ENCODE measurements around the gene CLPTM1L.

The CLPTM1L gene

DNA sequence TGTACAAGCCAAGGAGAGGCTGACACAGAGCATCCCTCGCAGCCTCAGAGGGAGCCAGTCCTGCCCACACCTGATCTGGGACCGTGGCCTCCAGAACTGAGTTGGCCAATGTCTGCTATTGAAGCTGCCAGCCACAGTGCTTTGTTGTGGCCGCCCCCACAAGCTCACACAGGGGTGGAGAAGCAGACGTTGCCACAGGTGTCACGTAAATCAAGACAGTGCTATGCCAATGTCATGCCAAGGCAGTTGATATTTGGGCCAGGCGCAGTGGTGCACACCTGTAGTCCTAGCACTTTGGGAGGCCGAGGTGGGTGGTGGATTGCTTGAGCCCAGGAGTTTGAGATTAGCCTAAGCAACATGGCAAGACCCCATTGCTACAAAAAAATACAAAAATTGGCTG lies 32.7 kb downstream of the CLPTM1L start:
- H3K4me3 ChIP-seq (ENCODE audit: severe bottlenecking): no peak overlapping the region
- H3K4me1 ChIP-seq (ENCODE audit: insufficient read depth, poor library complexity, severe bottlenecking): peaks cover 20% of the 10 kb centered on the region
- no peak overlapping the region for H3K27ac ChIP-seq (ENCODE audit: poor library complexity, severe bottlenecking)
- no peaks in the 10 kb centered on the region for H3K27me3 ChIP-seq (ENCODE audit: insufficient read depth, poor library complexity, severe bottlenecking)
- DNase-seq (ENCODE audit: low spot score): no peak
- no peak for ATAC-seq (ENCODE audit: low read depth)
- TF ChIP-seq CTCF (IDR thresholded peaks at IDR 0.05; ENCODE audit: poor library complexity, severe bottlenecking): no peak
- H3K36me3 ChIP-seq (ENCODE audit: low read depth): peaks cover 4% of the 10 kb centered on the region
- H3K9me3 ChIP-seq (ENCODE audit: severe bottlenecking): no peaks in the 10 kb centered on the region

DNA sequence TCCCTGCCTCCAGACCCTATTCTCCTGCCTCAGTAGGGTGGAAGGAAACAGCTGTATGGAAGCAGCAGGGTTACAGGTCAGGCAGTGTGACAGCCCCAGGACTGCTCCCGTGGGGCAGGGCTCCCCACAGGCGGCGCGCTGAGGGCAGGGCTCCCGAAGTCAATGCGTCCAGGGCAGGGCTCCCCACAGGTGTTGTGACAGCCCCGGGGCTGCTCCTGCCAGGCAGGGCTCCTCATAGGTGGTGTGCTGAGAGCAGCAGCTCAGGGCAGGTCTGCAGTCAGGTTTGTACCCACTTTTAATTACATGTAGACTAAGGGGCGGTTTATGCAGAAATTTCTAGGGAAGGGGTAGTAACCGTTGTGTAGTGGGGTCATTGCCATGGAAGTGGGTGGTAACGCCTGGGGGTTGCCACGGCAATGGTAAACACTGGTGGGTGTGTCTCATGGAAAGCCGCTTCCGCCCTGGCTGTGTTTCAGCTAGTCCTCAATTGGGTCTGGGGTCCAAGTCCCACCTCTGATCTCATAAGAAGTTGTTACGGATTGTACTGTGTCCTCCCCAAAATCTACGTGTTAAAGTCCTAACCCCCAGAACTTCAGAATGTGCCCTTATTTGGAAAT lies 33.4 kb downstream of the CLPTM1L start:
- DNase-seq (ENCODE audit: low spot score) (no peak), ATAC-seq (ENCODE audit: low read depth) (no peak)
- Histone ChIP-seq H3K4me1 (ENCODE audit: insufficient read depth, poor library complexity, severe bottlenecking) (peaks cover 14% of the 10 kb centered on the region), H3K27me3 (ENCODE audit: insufficient read depth, poor library complexity, severe bottlenecking) (no peaks in the 10 kb centered on the region), H3K9me3 (ENCODE audit: severe bottlenecking) (no peaks in the 10 kb centered on the region), H3K36me3 (ENCODE audit: low read depth) (no peaks in the 10 kb centered on the region), H3K27ac (ENCODE audit: poor library complexity, severe bottlenecking) (no peak overlapping the region), H3K4me3 (ENCODE audit: severe bottlenecking) (no peak overlapping the region)
- no peak for TF ChIP-seq CTCF (IDR thresholded peaks at IDR 0.05; ENCODE audit: poor library complexity, severe bottlenecking)

DNA sequence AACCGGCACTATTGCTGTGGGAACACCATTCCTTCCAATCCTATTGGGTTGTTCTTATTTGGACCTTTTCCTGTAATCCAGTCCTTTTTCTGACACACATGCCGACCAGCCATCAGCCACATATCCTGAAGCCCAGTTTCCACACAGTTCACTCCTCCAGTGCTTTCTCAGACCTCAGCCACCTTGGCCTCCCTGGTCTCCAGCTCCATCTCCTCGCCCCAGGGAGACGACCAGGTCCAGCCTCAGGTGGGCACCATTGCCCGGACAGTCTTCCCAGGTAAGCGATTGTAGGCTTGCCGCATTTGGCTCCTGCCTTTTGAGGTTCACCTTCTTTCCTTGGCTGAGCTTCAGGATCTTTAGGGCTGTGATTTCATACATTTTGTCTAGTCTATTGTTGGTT lies 34.8 kb downstream of the CLPTM1L start:
- Histone ChIP-seq H3K9me3 (ENCODE audit: severe bottlenecking) (no peaks in the 10 kb centered on the region), H3K4me3 (ENCODE audit: severe bottlenecking) (no peak overlapping the region), H3K36me3 (ENCODE audit: low read depth) (no peaks in the 10 kb centered on the region), H3K27me3 (ENCODE audit: insufficient read depth, poor library complexity, severe bottlenecking) (no peaks in the 10 kb centered on the region), H3K27ac (ENCODE audit: poor library complexity, severe bottlenecking) (no peak overlapping the region), H3K4me1 (ENCODE audit: insufficient read depth, poor library complexity, severe bottlenecking) (peaks cover 2% of the 10 kb centered on the region)
- ATAC-seq (ENCODE audit: low read depth): no peak
- no peak for TF ChIP-seq CTCF (IDR thresholded peaks at IDR 0.05; ENCODE audit: poor library complexity, severe bottlenecking)
- DNase-seq (ENCODE audit: low spot score): no peak

DNA sequence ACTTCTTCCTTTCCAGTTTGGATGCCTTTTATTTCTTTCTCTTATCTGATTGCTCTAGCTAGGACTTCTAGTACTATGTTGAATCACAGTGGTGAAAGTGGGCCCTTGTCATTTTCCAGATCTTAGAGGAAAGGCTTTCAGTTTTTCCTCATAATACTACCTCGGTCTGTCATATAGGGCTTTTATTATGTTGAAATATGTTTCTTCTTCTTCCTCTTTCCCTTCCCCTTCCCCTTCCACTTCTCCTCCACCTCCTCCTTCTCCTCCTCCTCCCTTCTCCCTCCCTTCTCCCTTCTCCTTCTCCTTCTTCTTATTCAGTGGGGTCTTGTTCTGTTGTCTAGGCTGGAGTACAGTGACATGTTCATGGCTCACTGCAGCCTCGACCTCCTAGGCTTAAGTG lies 40.9 kb downstream of the CLPTM1L start:
- no peak for TF ChIP-seq CTCF (IDR thresholded peaks at IDR 0.05; ENCODE audit: poor library complexity, severe bottlenecking)
- H3K27ac ChIP-seq (ENCODE audit: poor library complexity, severe bottlenecking): no peak overlapping the region
- H3K9me3 ChIP-seq (ENCODE audit: severe bottlenecking): peaks cover 4% of the 10 kb centered on the region
- H3K27me3 ChIP-seq (ENCODE audit: insufficient read depth, poor library complexity, severe bottlenecking): peaks cover 18% of the 10 kb centered on the region
- H3K4me1 ChIP-seq (ENCODE audit: insufficient read depth, poor library complexity, severe bottlenecking): no peaks in the 10 kb centered on the region
- H3K36me3 ChIP-seq (ENCODE audit: low read depth): no peaks in the 10 kb centered on the region
- DNase-seq (ENCODE audit: low spot score): no peak
- H3K4me3 ChIP-seq (ENCODE audit: severe bottlenecking): no peak overlapping the region
- ATAC-seq (ENCODE audit: low read depth): no peak

DNA sequence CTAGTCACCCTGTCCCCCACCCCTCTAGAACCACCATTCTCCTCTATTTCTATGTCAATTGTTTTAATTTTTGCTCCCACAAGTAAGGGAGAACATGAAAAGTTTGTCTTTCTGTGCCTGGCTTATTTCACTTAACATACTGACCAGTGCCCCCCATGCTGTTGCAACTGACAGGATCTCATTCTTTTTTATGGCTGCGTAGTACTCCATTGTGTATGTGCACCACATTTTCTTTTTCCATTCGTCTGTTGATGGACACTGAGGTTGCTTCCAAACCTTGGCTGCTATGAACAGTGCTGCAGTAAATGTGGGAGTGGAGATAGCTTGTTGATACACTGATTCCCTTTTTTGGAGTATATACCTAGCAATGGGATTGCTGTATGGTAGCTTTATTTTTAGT lies 42.6 kb downstream of the CLPTM1L start:
- H3K36me3 ChIP-seq (ENCODE audit: low read depth): no peaks in the 10 kb centered on the region
- TF ChIP-seq CTCF (IDR thresholded peaks at IDR 0.05; ENCODE audit: poor library complexity, severe bottlenecking): no peak
- ATAC-seq (ENCODE audit: low read depth) (no peak), DNase-seq (ENCODE audit: low spot score) (no peak)
- no peak overlapping the region for H3K27ac ChIP-seq (ENCODE audit: poor library complexity, severe bottlenecking)
- no peaks in the 10 kb centered on the region for H3K4me1 ChIP-seq (ENCODE audit: insufficient read depth, poor library complexity, severe bottlenecking)
- peaks cover 4% of the 10 kb centered on the region for H3K9me3 ChIP-seq (ENCODE audit: severe bottlenecking)
- peaks cover 18% of the 10 kb centered on the region for H3K27me3 ChIP-seq (ENCODE audit: insufficient read depth, poor library complexity, severe bottlenecking)
- H3K4me3 ChIP-seq (ENCODE audit: severe bottlenecking): no peak overlapping the region
